CD4-positive, alpha-beta T cell (primary cell): ENCODE data around the gene PTPRM. TPM values are rescaled to one million over a fixed set of nuclear protein-coding genes. Genes with fewer than 3 reads are reported as not detected.

Experiments used
- ATAC-seq: fragments of 200-7000 bp; cut with Tn5 transposase; one replicate; pipeline ENCODE4 v1.10.0; 2022; ENCODE audit warnings: mild to moderate bottlenecking; ENCODE audit not compliant: poor library complexity
- CTCF ChIA-PET: fragments of 350-600 bp; sonication (Branson Sonifier 250); formaldehyde crosslinking; loops from one replicate; lab custom pipeline; 2021; ENCODE audit warnings: antibody characterized with exemption, inconsistent platforms; lab: Charles Lee
- POLR2A ChIA-PET: fragments of 350-600 bp; sonication (Branson Sonifier 250); formaldehyde crosslinking; loops from one replicate; lab custom pipeline; 2021; ENCODE audit warnings: antibody characterized with exemption, inconsistent platforms; lab: Charles Lee
- DNase-seq, 14 experiments: peaks; one replicate each; pipeline ENCODE4 v3.0.0-alpha.2; 2013 to 2020; ENCODE audit warnings: mixed read lengths in 2 of 14
- H3K27ac ChIP-seq, 2 donors: one replicate each; pipeline versions ENCODE4 v1.5.1 to v1.7.0; 2013; ENCODE audit warnings: low read length in 2 of 2, low read depth in 1 of 2, mild to moderate bottlenecking in 1 of 2
- H3K27me3 ChIP-seq, 2 experiments: 1 replicate in 1 of 2; 2 replicates in 1 of 2; pipeline versions ENCODE4 v1.6.1 to v1.7.0; 2013; ENCODE audit warnings: low read length in 2 of 2, control low read depth in 1 of 2, mild to moderate bottlenecking in 1 of 2, moderate library complexity in 1 of 2; ENCODE audit not compliant: insufficient read depth in 2 of 2, control insufficient read depth in 1 of 2
- H3K36me3 ChIP-seq: one replicate; pipeline ENCODE4 v1.6.1; 2013; ENCODE audit warnings: low read length, control low read depth; ENCODE audit not compliant: insufficient read depth
- H3K4me1 ChIP-seq: one replicate; pipeline ENCODE4 v1.6.1; 2013; ENCODE audit warnings: low read length, control low read depth; ENCODE audit not compliant: insufficient read depth
- H3K4me3 ChIP-seq: one replicate; pipeline ENCODE4 v1.5.1; 2013; ENCODE audit warnings: mild to moderate bottlenecking, low read length, moderate library complexity
- H3K9me3 ChIP-seq, 2 experiments: 1 replicate in 1 of 2; 2 replicates in 1 of 2; pipeline versions ENCODE4 v1.6.1 to v1.7.0; 2013; ENCODE audit warnings: low read length in 2 of 2, mild to moderate bottlenecking in 2 of 2, control low read depth in 1 of 2, moderate library complexity in 1 of 2; ENCODE audit not compliant: control insufficient read depth in 1 of 2, insufficient read depth in 1 of 2
- H3K27ac Mint-ChIP-seq: one replicate; pipeline ENCODE4 v1.8.0; 2020; ENCODE audit warnings: mixed read lengths
- H3K27me3 Mint-ChIP-seq: one replicate; pipeline ENCODE4 v1.8.0; 2021; ENCODE audit warnings: mixed read lengths
- H3K36me3 Mint-ChIP-seq: one replicate; pipeline ENCODE4 v1.8.0; 2021; ENCODE audit warnings: low read depth, mixed read lengths
- H3K4me1 Mint-ChIP-seq: one replicate; pipeline ENCODE4 v1.8.0; 2021; ENCODE audit warnings: low read depth, mixed read lengths
- H3K4me3 Mint-ChIP-seq: one replicate; pipeline ENCODE4 v1.8.0; 2020; ENCODE audit warnings: mild to moderate bottlenecking, mixed read lengths
- H3K9me3 Mint-ChIP-seq: one replicate; pipeline ENCODE4 v1.8.0; 2020; ENCODE audit warnings: mixed read lengths
- CTCF ChIP-seq: fragments of 200-600 bp; IDR thresholded peaks from one replicate; pipeline ENCODE4 v1.8.0; 2022; ENCODE audit warnings: antibody characterized with exemption, mild to moderate bottlenecking
- intact Hi-C, 2 experiments: fragments of 100-400 bp; cut with DNase I in 1 of 2; cut with micrococcal nuclease in 1 of 2; formaldehyde crosslinking; loops; one replicate each; pipeline versions ENCODE4 v1.15.1 to v1.9.0; 2023 to 2025; cut with DNase I, micrococcal nuclease
- total RNA-seq, 174 experiments: library from RNA in 2 of 174; stranded (reverse) in 2 of 174; gene quantifications; one replicate each; pipeline ENCODE4 v1.2.3 and lab custom pipeline; 2021 to 2026

PTPRM gene
- total RNA-seq, 2 experiments from 2014 or later, result 21.7 to 21.9 TPM

- no peak for TF ChIP-seq CTCF
- H3K4me3 ChIP-seq, result no peak overlapping the region
- H3K9me3 ChIP-seq, result peaks cover 0 to 4% of the 10 kb centered on the region in 2 experiments
- no peaks in the 10 kb centered on the region for H3K27me3 ChIP-seq
- intact Hi-C loops, result no loop called here
- ChIA-PET POLR2A (no interaction called here), CTCF (no interaction called here)
- Mint-ChIP-seq H3K4me1 (no peaks in the 10 kb centered on the region), H3K9me3 (no peaks in the 10 kb centered on the region), H3K27ac (no peak overlapping the region), H3K27me3 (no peaks in the 10 kb centered on the region), H3K36me3 (no peaks in the 10 kb centered on the region), H3K4me3 (no peak overlapping the region)
- H3K36me3 ChIP-seq, result no peaks in the 10 kb centered on the region
- no peaks in the 10 kb centered on the region for H3K4me1 ChIP-seq
- DNase-seq (no peak), ATAC-seq (no peak)
- H3K27ac ChIP-seq, result no peak overlapping the region
These were observed 111.3 kb downstream of the PTPRM start for GRCh38 chr18:7678389-7678788.

GRCh38 chr18:7678801-7679200, 111.7 kb downstream of the PTPRM start:
- H3K4me3 ChIP-seq, result no peak overlapping the region
- no peak overlapping the region for H3K27ac ChIP-seq
- H3K27me3 ChIP-seq, result no peaks in the 10 kb centered on the region
- CTCF ChIA-PET, result no interaction called here
- no peaks in the 10 kb centered on the region for H3K4me1 ChIP-seq
- H3K36me3 ChIP-seq, result no peaks in the 10 kb centered on the region
- intact Hi-C loops, result no loop called here
- peaks cover 0 to 4% of the 10 kb centered on the region in 2 experiments for H3K9me3 ChIP-seq
- no peaks in the 10 kb centered on the region for H3K36me3 Mint-ChIP-seq
- H3K4me1 Mint-ChIP-seq, result no peaks in the 10 kb centered on the region
- H3K27me3 Mint-ChIP-seq, result no peaks in the 10 kb centered on the region
- ATAC-seq (no peak), DNase-seq (no peak)
- H3K27ac Mint-ChIP-seq, result no peak overlapping the region
- POLR2A ChIA-PET, result no interaction called here
- H3K9me3 Mint-ChIP-seq, result no peaks in the 10 kb centered on the region
- no peak overlapping the region for H3K4me3 Mint-ChIP-seq
- no peak for TF ChIP-seq CTCF

- no peak overlapping the region for H3K27ac Mint-ChIP-seq
- no peaks in the 10 kb centered on the region for H3K4me1 Mint-ChIP-seq
- CTCF ChIA-PET, result no interaction called here
- DNase-seq, result no peak
- no peaks in the 10 kb centered on the region for H3K36me3 Mint-ChIP-seq
- Histone ChIP-seq H3K4me3 (no peak overlapping the region), H3K4me1 (no peaks in the 10 kb centered on the region), H3K27me3 (no peaks in the 10 kb centered on the region), H3K36me3 (no peaks in the 10 kb centered on the region), H3K9me3 (peaks cover 0 to 4% of the 10 kb centered on the region in 2 experiments), H3K27ac (no peak overlapping the region)
- no peak overlapping the region for H3K4me3 Mint-ChIP-seq
- no peaks in the 10 kb centered on the region for H3K27me3 Mint-ChIP-seq
- no peaks in the 10 kb centered on the region for H3K9me3 Mint-ChIP-seq
- intact Hi-C loops, result no loop called here
- no peak for ATAC-seq
- TF ChIP-seq CTCF, result no peak
- POLR2A ChIA-PET, result no interaction called here
These were observed 114.2 kb downstream of the PTPRM start for GRCh38 chr18:7681298-7681697.
